Astrocyte of the cerebellum (primary cell): Measurements from ENCODE around the gene MOCOS.
"Not testable (repeated sequence)": the region's sequence is repeated elsewhere in the genome, so short reads cannot be mapped to it uniquely, and the experiment has no call there.

Experiments used
- DNase-seq: peaks from one replicate; pipeline ENCODE4 v3.0.0-alpha.2; 2011; ENCODE audit warnings: low read depth
- H3K4me3 ChIP-seq: 2 replicates; pipeline ENCODE4 v1.5.1; 2011; ENCODE audit warnings: mild to moderate bottlenecking, low read depth, low read length, moderate library complexity
- CTCF ChIP-seq: IDR thresholded peaks from 2 replicates; pipeline ENCODE4 v1.5.1; 2012; ENCODE audit warnings: low read length, low read depth, moderate library complexity, mild to moderate bottlenecking; ENCODE audit errors: missing control alignments
- in situ Hi-C: cut with HindIII; loops from 2 replicates; pipeline ENCODE4 v1.10.0; 2017; ENCODE audit warnings: low sequenced_read_pairs

MOCOS gene

DNA sequence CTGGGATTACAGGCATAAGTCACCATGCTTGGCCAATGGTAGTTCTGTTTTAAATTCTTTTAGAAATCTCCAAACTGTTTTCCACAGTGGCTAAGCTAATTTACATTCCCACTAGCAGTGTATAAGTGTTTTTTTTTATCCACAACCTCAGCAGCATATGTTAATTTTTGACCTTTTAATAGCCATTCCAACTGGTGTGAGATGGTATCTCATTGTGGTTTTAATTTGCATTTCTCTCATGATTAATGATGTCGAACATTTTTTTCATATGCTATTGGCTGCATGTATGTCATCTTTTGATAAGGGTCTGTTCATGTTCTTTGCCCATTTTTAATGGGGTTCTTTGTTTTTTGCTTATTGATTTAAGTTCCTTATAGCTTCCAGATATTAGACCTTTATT, 20.0 kb downstream of the MOCOS start:
- TF ChIP-seq CTCF: no peak
- in situ Hi-C loops: no loop called here
- no peak for DNase-seq
- no peak overlapping the region for H3K4me3 ChIP-seq

DNA sequence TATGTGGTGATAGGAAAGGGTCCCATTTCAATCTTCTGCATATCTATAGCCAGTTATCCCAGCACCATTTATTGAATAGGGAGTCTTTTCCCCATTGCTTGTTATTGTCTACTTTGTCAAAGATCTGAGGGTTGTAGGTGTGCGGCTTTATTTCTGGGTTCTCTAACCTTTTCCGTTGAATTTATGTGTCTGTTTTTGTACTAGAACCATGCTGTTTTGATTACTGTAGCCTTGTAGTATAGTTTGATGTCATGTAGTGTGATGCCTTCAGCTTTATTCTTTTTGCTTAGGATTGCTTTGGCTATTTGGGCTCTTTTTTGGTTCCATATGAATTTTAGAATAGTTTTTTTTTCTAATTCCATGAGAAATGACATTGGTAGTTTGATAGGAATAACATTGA, 20.7 kb downstream of the MOCOS start:
- DNase-seq, H3K4me3 ChIP-seq, in situ Hi-C loops: not testable (repeated sequence)

DNA sequence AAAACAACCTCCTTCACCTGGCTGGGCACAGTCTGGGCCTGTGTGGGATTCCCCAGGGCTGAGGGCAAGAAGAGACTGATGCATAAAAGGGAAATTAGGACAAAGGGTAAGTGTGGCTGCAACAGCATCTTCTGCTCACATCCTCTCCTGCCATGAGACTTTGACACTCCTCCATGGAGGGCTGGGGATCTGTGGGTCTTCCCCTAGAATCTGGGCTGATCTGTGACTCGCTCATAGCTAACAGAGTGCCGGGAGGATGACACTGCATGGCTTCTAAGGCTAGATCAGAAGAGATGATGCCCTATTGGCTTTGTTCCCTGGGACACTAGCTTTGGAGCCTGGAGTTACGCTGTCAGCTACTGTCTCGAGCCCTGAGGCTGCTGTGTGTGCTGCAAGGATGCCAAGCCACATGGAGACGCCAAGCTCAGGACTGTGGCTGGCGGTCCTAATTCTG, 24.3 kb downstream of the MOCOS start:
- no peak for TF ChIP-seq CTCF
- no peak overlapping the region for H3K4me3 ChIP-seq
- in situ Hi-C loops: no loop called here
- DNase-seq: no peak

DNA sequence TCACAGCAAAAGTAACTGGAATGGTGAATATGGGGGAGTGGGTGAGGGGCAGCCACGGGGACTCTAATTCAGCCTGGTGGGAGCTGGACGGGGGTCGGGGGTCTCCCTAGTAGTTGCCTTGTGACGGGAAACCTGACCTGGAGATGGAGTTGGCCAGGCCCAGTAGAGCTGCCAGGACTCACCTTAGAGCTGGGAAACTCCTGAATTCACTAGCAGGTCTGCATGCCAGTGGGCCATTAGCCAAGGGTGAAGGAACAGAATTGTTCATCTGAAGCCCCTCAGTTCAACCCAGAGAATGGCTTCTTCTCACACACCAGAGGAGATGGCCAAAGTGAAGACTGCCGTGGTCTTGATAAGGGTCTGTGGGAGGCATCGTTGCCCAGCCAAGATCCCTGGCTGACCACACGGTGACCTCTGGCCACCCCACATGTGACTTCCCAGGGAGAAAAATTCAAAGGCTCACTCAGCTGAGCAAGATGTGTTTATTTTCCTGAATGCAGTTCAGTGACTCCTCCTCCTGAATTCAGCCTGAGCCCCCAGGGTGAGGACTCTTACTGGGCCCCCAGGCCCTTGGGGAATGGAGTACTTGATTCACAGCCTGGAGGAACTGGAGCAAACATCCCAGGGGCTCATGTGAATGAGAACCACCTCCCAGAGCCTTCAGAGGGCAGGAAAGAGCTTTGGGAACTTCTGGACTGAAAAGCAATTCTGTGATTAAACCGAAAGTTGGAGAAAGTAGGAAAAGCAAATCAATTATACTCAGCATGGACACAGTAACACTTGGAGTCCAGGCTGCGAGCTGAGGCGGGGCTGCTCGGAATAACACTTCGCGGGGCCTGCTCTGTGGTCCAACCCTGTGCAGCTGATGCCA, 25.2 kb downstream of the MOCOS start:
- no peak overlapping the region for H3K4me3 ChIP-seq
- in situ Hi-C loops: no loop called here
- TF ChIP-seq CTCF: peak; percentile 36
- DNase-seq: peak; percentile 34

GRCh38 chr18:36214811-36215210, 27.5 kb downstream of the MOCOS start:
- DNase-seq: no peak
- no peak for TF ChIP-seq CTCF
- H3K4me3 ChIP-seq: no peak overlapping the region
- in situ Hi-C loops: no loop called here

DNA sequence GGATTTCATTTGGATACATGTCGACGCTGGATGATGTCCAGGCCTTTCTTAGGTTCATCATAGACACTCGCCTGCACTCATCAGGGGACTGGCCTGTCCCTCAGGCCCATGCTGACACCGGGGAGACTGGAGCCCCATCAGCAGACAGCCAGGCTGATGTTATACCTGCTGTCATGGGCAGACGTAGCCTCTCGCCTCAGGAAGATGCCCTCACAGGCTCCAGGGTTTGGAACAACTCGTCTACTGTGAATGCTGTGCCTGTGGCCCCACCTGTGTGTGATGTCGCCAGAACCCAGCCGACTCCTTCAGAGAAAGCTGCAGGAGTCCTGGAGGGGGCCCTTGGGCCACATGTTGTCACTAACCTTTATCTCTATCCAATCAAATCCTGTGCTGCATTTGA, 28.3 kb downstream of the MOCOS start:
- H3K4me3 ChIP-seq: no peak overlapping the region
- TF ChIP-seq CTCF: no peak
- in situ Hi-C loops: no loop called here
- DNase-seq: no peak

DNA sequence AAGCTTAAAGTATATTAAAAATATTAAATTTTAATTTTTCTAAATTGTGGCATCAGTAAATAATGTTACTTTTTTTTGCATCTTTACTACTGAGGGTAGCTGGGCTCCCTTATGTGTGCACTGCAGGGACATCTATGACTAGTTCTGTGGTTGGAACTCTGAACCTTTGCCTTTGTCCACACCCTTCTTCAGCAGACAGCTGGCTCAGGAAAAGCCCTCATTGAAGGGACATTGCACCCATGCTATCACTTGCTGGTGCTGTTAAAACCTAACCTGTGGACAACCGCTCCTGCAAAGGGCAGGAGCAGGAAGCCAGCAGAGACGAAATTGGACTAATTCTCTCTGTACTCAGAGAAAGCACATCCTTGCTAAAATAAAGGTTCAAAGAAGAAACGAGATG, 30.1 kb downstream of the MOCOS start:
- DNase-seq: no peak
- in situ Hi-C loops: no loop called here
- H3K4me3 ChIP-seq: no peak overlapping the region
- no peak for TF ChIP-seq CTCF
